Hepatocyte (in vitro differentiated cells): ENCODE measurements around the gene PDCD6IP. TPM values are rescaled to one million over a fixed set of nuclear protein-coding genes. Genes with fewer than 3 reads are reported as not detected.

Experiments used
- DNase-seq: peaks from one replicate; pipeline ENCODE4 v3.0.0-alpha.2; 2016; ENCODE audit warnings: low spot score
- H2AFZ ChIP-seq: fragments of 200-600 bp; sonication (generic); 2 replicates; pipeline ENCODE4 v1.6.0; 2016; ENCODE audit warnings: antibody characterized with exemption, mild to moderate bottlenecking
- H3K27ac ChIP-seq: fragments of 200-600 bp; sonication (generic); 2 replicates; pipeline ENCODE4 v1.5.1; 2016; ENCODE audit warnings: mild to moderate bottlenecking
- H3K27me3 ChIP-seq: fragments of 200-600 bp; sonication (generic); 2 replicates; pipeline ENCODE4 v1.6.1; 2016
- H3K36me3 ChIP-seq: fragments of 200-600 bp; sonication (generic); replicated peaks from 2 replicates; pipeline ENCODE4 v1.5.1; 2016; ENCODE audit warnings: low read depth; ENCODE audit not compliant: insufficient read depth
- H3K4me1 ChIP-seq: fragments of 200-600 bp; sonication (generic); 2 replicates; pipeline ENCODE4 v1.5.1; 2016; ENCODE audit warnings: mild to moderate bottlenecking, moderate library complexity; ENCODE audit not compliant: insufficient read depth
- H3K4me2 ChIP-seq: fragments of 200-600 bp; sonication (generic); 2 replicates; pipeline ENCODE4 v1.6.0; 2016
- H3K4me3 ChIP-seq: fragments of 200-600 bp; sonication (generic); 2 replicates; pipeline ENCODE4 v1.5.1; 2016; ENCODE audit warnings: mild to moderate bottlenecking
- H3K79me2 ChIP-seq: fragments of 200-600 bp; sonication (generic); 2 replicates; pipeline ENCODE4 v1.6.0; 2017; ENCODE audit warnings: mild to moderate bottlenecking
- H3K9me2 ChIP-seq: fragments of 200-600 bp; sonication (generic); replicated peaks from 2 replicates; pipeline ENCODE4 v1.6.0; 2017; ENCODE audit warnings: mild to moderate bottlenecking; ENCODE audit not compliant: insufficient read depth
- H3K9me3 ChIP-seq: fragments of 200-600 bp; sonication (generic); 2 replicates; pipeline ENCODE4 v1.5.1; 2016; ENCODE audit warnings: low read depth, mild to moderate bottlenecking
- H4K20me1 ChIP-seq: fragments of 200-600 bp; sonication (generic); 2 replicates; pipeline ENCODE4 v1.6.0; 2016; ENCODE audit warnings: mild to moderate bottlenecking; ENCODE audit not compliant: insufficient read depth, poor library complexity, severe bottlenecking
- EZH2 ChIP-seq: fragments of 200-600 bp; sonication (generic); IDR thresholded peaks from 2 replicates; pipeline ENCODE4 v1.6.1; 2016; ENCODE audit warnings: antibody characterized with exemption, mild to moderate bottlenecking, borderline replicate concordance
- EZH2phosphoT487 ChIP-seq: fragments of 200-600 bp; sonication (generic); IDR thresholded peaks from one replicate; pipeline ENCODE4 v1.6.1; 2018; ENCODE audit warnings: antibody characterized with exemption, mild to moderate bottlenecking, low read depth, moderate library complexity; ENCODE audit not compliant: unreplicated experiment, severe bottlenecking
- WGBS: methylation state at CpG from one replicate; pipeline ENCODE4 v1.1.6; 2016; ENCODE audit warnings: low lambda C conversion rate; ENCODE audit errors: missing lambda C conversion rate; 5-methylcytosine and 5-hydroxymethylcytosine counted together
- polyA plus RNA-seq: library from polyadenylated mRNA; unstranded; fragments of >200 nt; fragmentation: Nextera tagmentation; extraction: Ambion mirVana; gene quantifications from 2 replicates; pipeline ENCODE4 v1.2.1, GENCODE V29; 2016
- total RNA-seq: library from RNA; depleted of rRNA; stranded (reverse); fragments of >200 nt; gene quantifications from 2 replicates; pipeline ENCODE4 v1.2.3, GENCODE V29; 2014
- TF ChIP-seq, protein P1 (sequence below): fragments of 200-600 bp; sonication (generic); IDR thresholded peaks from 2 replicates; pipeline ENCODE4 v1.5.1; 2016; ENCODE audit warnings: antibody characterized with exemption, mild to moderate bottlenecking; ENCODE audit not compliant: poor library complexity

PDCD6IP gene
- total and polyA plus RNA-seq, 2 experiments from 2014 or later: 83.6 to 121 TPM

DNA sequence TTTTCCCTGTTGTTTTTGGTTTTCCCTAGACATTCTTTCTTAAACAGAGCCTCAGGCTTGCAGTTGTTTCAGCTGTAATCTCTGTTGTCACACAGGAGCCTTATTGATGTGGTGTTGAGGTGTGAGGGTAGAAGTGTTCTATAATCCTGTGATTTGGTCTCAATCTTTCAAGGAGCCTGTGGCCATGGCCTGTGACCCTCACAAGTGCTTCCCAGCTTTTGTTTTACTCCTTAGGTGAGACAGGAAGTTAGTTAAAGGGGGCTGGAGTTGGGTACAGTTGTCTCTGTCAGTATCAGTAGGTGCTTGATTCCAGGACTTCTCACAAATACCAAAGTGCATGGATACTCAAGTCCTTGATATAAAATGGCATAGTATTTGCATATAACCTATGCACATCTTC is 77.2 kb downstream of the PDCD6IP start:
- Histone ChIP-seq H2AFZ (no peak overlapping the region), H3K9me3 (no peaks in the 10 kb centered on the region), H3K4me2 (no peak overlapping the region), H3K27ac (no peak overlapping the region), H3K9me2 (no peaks in the 10 kb centered on the region), H3K4me1 (no peaks in the 10 kb centered on the region), H3K4me3 (no peak overlapping the region), H3K27me3 (no peaks in the 10 kb centered on the region), H4K20me1 (no peaks in the 10 kb centered on the region), H3K36me3 (no peaks in the 10 kb centered on the region), H3K79me2 (no peaks in the 10 kb centered on the region)
- TF ChIP-seq EZH2phosphoT487 (no peak), EZH2 (no peak)
- TF ChIP-seq, protein P1, sequence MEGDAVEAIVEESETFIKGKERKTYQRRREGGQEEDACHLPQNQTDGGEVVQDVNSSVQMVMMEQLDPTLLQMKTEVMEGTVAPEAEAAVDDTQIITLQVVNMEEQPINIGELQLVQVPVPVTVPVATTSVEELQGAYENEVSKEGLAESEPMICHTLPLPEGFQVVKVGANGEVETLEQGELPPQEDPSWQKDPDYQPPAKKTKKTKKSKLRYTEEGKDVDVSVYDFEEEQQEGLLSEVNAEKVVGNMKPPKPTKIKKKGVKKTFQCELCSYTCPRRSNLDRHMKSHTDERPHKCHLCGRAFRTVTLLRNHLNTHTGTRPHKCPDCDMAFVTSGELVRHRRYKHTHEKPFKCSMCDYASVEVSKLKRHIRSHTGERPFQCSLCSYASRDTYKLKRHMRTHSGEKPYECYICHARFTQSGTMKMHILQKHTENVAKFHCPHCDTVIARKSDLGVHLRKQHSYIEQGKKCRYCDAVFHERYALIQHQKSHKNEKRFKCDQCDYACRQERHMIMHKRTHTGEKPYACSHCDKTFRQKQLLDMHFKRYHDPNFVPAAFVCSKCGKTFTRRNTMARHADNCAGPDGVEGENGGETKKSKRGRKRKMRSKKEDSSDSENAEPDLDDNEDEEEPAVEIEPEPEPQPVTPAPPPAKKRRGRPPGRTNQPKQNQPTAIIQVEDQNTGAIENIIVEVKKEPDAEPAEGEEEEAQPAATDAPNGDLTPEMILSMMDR: no peak
- no peak for DNase-seq

DNA sequence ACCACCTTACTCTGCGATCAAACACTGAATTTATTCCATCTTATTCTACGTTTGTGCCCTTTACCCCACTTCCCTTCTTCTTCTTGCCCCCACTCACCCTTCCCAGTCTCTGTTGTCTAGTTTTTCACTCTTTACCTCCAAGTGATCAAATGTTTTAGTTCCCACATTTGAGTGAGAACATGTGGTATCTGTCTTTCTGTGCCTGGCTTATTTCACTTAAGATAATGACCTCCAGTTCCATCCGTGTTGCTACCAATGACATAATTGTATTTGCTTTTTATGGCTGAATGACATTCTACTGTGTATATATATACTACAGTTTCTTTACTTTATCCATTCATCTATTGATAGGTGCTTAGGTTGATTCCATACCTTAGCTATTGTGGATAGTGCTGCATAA is 78.8 kb downstream of the PDCD6IP start:
- no peak overlapping the region for H3K4me3 ChIP-seq
- WGBS: 67% methylated on average over 3 of the region's 3 CpGs
- no peak overlapping the region for H2AFZ ChIP-seq
- no peaks in the 10 kb centered on the region for H4K20me1 ChIP-seq
- H3K36me3 ChIP-seq: no peaks in the 10 kb centered on the region
- no peak for DNase-seq
- no peaks in the 10 kb centered on the region for H3K27me3 ChIP-seq
- no peaks in the 10 kb centered on the region for H3K9me3 ChIP-seq
- H3K4me2 ChIP-seq: no peak overlapping the region
- TF ChIP-seq EZH2phosphoT487: no peak
- TF ChIP-seq, protein P1: no peak
- TF ChIP-seq EZH2: no peak
- H3K9me2 ChIP-seq: no peaks in the 10 kb centered on the region
- H3K79me2 ChIP-seq: no peaks in the 10 kb centered on the region
- no peak overlapping the region for H3K27ac ChIP-seq
- H3K4me1 ChIP-seq: no peaks in the 10 kb centered on the region

DNA sequence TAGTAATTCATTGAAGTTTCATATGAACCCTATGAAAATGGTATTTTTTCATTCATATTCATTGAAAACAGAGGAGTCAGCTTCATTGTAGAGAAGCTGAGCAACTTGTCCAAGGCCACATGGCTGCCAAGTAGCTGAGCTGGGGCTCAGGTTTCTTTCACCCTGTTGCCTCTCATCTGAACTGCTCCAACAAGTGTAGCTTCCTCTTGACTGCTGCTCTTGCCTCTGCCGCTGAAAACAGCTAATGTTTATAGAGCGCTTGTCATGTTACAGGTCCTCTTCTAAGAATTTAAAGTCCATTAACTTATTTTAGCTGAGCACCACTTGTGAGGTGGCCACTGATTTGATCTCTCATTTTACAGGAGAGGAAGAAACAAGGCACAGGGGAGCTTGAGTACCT is 81.1 kb downstream of the PDCD6IP start:
- no peak overlapping the region for H3K27ac ChIP-seq
- WGBS: 63% methylated on average over 2 of the region's 2 CpGs

More for the DNA sequence above, 81.1 kb downstream of the PDCD6IP start:
- Histone ChIP-seq H3K4me2 (no peak overlapping the region), H3K9me3 (no peaks in the 10 kb centered on the region), H2AFZ (no peak overlapping the region), H3K79me2 (no peaks in the 10 kb centered on the region), H3K27me3 (no peaks in the 10 kb centered on the region), H3K4me3 (no peak overlapping the region), H4K20me1 (no peaks in the 10 kb centered on the region), H3K9me2 (no peaks in the 10 kb centered on the region), H3K36me3 (no peaks in the 10 kb centered on the region), H3K4me1 (peaks cover 4% of the 10 kb centered on the region)
- DNase-seq: no peak
- TF ChIP-seq EZH2 (no peak), EZH2phosphoT487 (no peak)
- TF ChIP-seq, protein P1: no peak
